ENCODE measurements around the gene ZBTB34. TPM values are rescaled to one million over a fixed set of nuclear protein-coding genes. Genes with fewer than 3 reads are reported as not detected.
A peak's percentile ranks its signal among the peaks of the same experiment; 100 is the strongest.

Gene ZBTB34
- total RNA-seq, 3 donors from 2014 or later (not counting 1 experiment from before 2014, with no cell fraction given), result 8.9 to 13.9 (median 12.0) TPM

GRCh38 chr9:126861707-126862103 lies 1.3 kb downstream of the ZBTB34 start:
- H3K9me3 ChIP-seq (ENCODE audit: control insufficient read depth, insufficient read depth, low read length), result no peaks in the 10 kb centered on the region
- H3K9me3 Mint-ChIP-seq, result no peaks in the 10 kb centered on the region
- H3K4me3 Mint-ChIP-seq, result peak overlapping the region; percentile 93
- no peak for TF ChIP-seq CTCF (IDR thresholded peaks at IDR 0.05)
- H3K4me1 Mint-ChIP-seq, result peaks cover 21 to 30% of the 10 kb centered on the region in 2 donors
- no peak overlapping the region for H3K27ac ChIP-seq (ENCODE audit: low read length)
- peaks cover 11% of the 10 kb centered on the region for H3K36me3 ChIP-seq (ENCODE audit: control insufficient read depth, insufficient read depth, low read length)
- H3K27me3 Mint-ChIP-seq (ENCODE audit: low read depth in 2 of 2), result peaks cover 8 to 9% of the 10 kb centered on the region in 2 donors
- peak overlapping the region; percentile 41 to 75 for H3K27ac Mint-ChIP-seq
- DNase-seq, result peak in 1 of 2 donors; percentile 31
- peaks cover 24% of the 10 kb centered on the region for H3K4me1 ChIP-seq (ENCODE audit: control insufficient read depth, insufficient read depth, low read length)
- intact Hi-C loops (cut with micrococcal nuclease), result no loop called here
- H3K4me3 ChIP-seq (ENCODE audit: low read length), result peak overlapping the region; percentile 62
- H3K27me3 ChIP-seq (ENCODE audit: control insufficient read depth, insufficient read depth, low read length), result no peaks in the 10 kb centered on the region
- no peak for ATAC-seq
- 33% methylated on average over 2 of the region's 3 CpGs for WGBS (ENCODE audit: insufficient coverage)
- H3K36me3 Mint-ChIP-seq, result no peaks in the 10 kb centered on the region

DNA sequence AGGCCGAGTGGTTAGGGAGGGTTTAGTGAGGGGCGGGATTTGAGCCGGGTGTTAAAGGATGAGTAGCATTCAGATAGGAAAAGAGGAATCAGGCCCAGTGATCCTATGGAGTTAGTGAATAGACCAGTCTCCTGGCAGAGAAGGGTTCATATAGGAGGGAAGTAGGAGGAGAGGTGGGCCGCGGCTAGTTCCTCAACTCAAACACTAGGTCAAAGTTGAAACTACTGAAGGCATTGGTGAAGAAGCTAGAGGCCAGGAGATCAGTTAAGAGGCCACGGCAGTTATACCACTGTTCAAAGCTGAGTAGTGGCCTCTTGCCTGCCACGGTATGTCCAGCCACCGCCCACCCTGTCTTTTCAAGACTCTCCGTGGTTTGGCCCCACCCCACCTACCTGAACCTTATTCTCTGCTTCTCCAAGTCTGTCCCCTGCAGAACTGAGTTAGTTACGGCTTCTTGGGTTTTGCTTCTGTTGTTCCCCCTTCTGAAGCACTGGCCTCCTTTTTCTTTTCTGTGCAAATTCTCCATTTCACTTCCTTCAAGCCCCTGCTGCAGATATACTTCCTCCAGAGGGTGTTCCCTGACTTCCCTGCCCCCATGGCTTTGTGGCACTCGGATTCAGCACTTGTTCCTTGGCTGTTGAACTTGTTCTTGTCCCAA lies 1.8 kb downstream of the ZBTB34 start:
- WGBS (ENCODE audit: insufficient coverage), result 26% methylated on average over 11 of the region's 11 CpGs
- Mint-ChIP-seq H3K4me1 (peaks cover 25 to 30% of the 10 kb centered on the region in 2 donors), H3K9me3 (no peaks in the 10 kb centered on the region), H3K27me3 (ENCODE audit: low read depth in 2 of 2) (peaks cover 6 to 9% of the 10 kb centered on the region in 2 donors), H3K4me3 (peak overlapping the region; percentile 93), H3K36me3 (no peaks in the 10 kb centered on the region), H3K27ac (peak overlapping the region; percentile 41 to 75)
- H3K4me1 ChIP-seq (ENCODE audit: control insufficient read depth, insufficient read depth, low read length), result peaks cover 24% of the 10 kb centered on the region
- intact Hi-C loops (cut with micrococcal nuclease), result no loop called here
- ATAC-seq (no peak), DNase-seq (no peak)
- H3K27me3 ChIP-seq (ENCODE audit: control insufficient read depth, insufficient read depth, low read length), result no peaks in the 10 kb centered on the region
- H3K27ac ChIP-seq (ENCODE audit: low read length), result no peak overlapping the region
- no peak overlapping the region for H3K4me3 ChIP-seq (ENCODE audit: low read length)
- no peak for TF ChIP-seq CTCF (IDR thresholded peaks at IDR 0.05)
- H3K36me3 ChIP-seq (ENCODE audit: control insufficient read depth, insufficient read depth, low read length), result peaks cover 11% of the 10 kb centered on the region
- no peaks in the 10 kb centered on the region for H3K9me3 ChIP-seq (ENCODE audit: control insufficient read depth, insufficient read depth, low read length)

- H3K36me3 ChIP-seq (ENCODE audit: control insufficient read depth, insufficient read depth, low read length), result peaks cover 11% of the 10 kb centered on the region
- ATAC-seq (no peak), DNase-seq (no peak)
- H3K9me3 ChIP-seq (ENCODE audit: control insufficient read depth, insufficient read depth, low read length), result no peaks in the 10 kb centered on the region
- no peaks in the 10 kb centered on the region for H3K36me3 Mint-ChIP-seq
- no peak overlapping the region for H3K27ac Mint-ChIP-seq
- no peak for TF ChIP-seq CTCF (IDR thresholded peaks at IDR 0.05)
- intact Hi-C loops (cut with micrococcal nuclease), result no loop called here
- no peak overlapping the region for H3K4me3 Mint-ChIP-seq
- no peaks in the 10 kb centered on the region for H3K27me3 ChIP-seq (ENCODE audit: control insufficient read depth, insufficient read depth, low read length)
- peaks cover 47 to 51% of the 10 kb centered on the region in 2 donors for H3K4me1 Mint-ChIP-seq
- H3K27me3 Mint-ChIP-seq (ENCODE audit: low read depth in 2 of 2), result no peaks in the 10 kb centered on the region
- no peak overlapping the region for H3K4me3 ChIP-seq (ENCODE audit: low read length)
- no peak overlapping the region for H3K27ac ChIP-seq (ENCODE audit: low read length)
- WGBS (ENCODE audit: insufficient coverage), result 82% methylated on average over 2 of the region's 2 CpGs
- no peaks in the 10 kb centered on the region for H3K9me3 Mint-ChIP-seq
- H3K4me1 ChIP-seq (ENCODE audit: control insufficient read depth, insufficient read depth, low read length), result peaks cover 28% of the 10 kb centered on the region
These were observed 4.3 kb downstream of the ZBTB34 start for GRCh38 chr9:126864771-126865170.

GRCh38 chr9:126869368-126869767 lies 8.9 kb downstream of the ZBTB34 start:
- peaks cover 5% of the 10 kb centered on the region for H3K36me3 ChIP-seq (ENCODE audit: control insufficient read depth, insufficient read depth, low read length)

More at GRCh38 chr9:126869368-126869767, 8.9 kb downstream of the ZBTB34 start:
- no peaks in the 10 kb centered on the region for H3K9me3 ChIP-seq (ENCODE audit: control insufficient read depth, insufficient read depth, low read length)
- peaks cover 26 to 43% of the 10 kb centered on the region in 2 donors for H3K4me1 Mint-ChIP-seq
- intact Hi-C loops (cut with micrococcal nuclease), result no loop called here
- 71% methylated on average over 7 of the region's 7 CpGs for WGBS (ENCODE audit: insufficient coverage)
- no peaks in the 10 kb centered on the region for H3K27me3 ChIP-seq (ENCODE audit: control insufficient read depth, insufficient read depth, low read length)
- H3K27ac ChIP-seq (ENCODE audit: low read length), result no peak overlapping the region
- H3K4me3 Mint-ChIP-seq, result no peak overlapping the region
- ATAC-seq, result no peak
- TF ChIP-seq CTCF (IDR thresholded peaks at IDR 0.05), result no peak
- DNase-seq, result no peak
- H3K36me3 Mint-ChIP-seq, result no peaks in the 10 kb centered on the region
- peaks cover 8% of the 10 kb centered on the region for H3K4me1 ChIP-seq (ENCODE audit: control insufficient read depth, insufficient read depth, low read length)
- H3K4me3 ChIP-seq (ENCODE audit: low read length), result no peak overlapping the region
- no peaks in the 10 kb centered on the region for H3K27me3 Mint-ChIP-seq (ENCODE audit: low read depth in 2 of 2)
- H3K9me3 Mint-ChIP-seq, result no peaks in the 10 kb centered on the region
- H3K27ac Mint-ChIP-seq, result no peak overlapping the region
